ENCODE measurements around the gene LYPD6B. TPM values are rescaled to one million over a fixed set of nuclear protein-coding genes. Genes with fewer than 3 reads are reported as not detected.

LYPD6B gene
- total RNA-seq, 2 experiments from 2014 or later: not detected

GRCh38 chr2:149170911-149171310 is 132.4 kb downstream of the LYPD6B start:
- ATAC-seq (no peak), DNase-seq (no peak)
- intact Hi-C loops (cut with micrococcal nuclease): no loop called here
- no peak overlapping the region for H3K27ac Mint-ChIP-seq
- POLR2A ChIA-PET: no interaction called here
- CTCF ChIA-PET: interaction anchor here (1.1 kb wide), 1 partner anchor 14 kb away, joined by 3 read pairs; no protein-coding TSS in a partner anchor
- TF ChIP-seq, protein P1, sequence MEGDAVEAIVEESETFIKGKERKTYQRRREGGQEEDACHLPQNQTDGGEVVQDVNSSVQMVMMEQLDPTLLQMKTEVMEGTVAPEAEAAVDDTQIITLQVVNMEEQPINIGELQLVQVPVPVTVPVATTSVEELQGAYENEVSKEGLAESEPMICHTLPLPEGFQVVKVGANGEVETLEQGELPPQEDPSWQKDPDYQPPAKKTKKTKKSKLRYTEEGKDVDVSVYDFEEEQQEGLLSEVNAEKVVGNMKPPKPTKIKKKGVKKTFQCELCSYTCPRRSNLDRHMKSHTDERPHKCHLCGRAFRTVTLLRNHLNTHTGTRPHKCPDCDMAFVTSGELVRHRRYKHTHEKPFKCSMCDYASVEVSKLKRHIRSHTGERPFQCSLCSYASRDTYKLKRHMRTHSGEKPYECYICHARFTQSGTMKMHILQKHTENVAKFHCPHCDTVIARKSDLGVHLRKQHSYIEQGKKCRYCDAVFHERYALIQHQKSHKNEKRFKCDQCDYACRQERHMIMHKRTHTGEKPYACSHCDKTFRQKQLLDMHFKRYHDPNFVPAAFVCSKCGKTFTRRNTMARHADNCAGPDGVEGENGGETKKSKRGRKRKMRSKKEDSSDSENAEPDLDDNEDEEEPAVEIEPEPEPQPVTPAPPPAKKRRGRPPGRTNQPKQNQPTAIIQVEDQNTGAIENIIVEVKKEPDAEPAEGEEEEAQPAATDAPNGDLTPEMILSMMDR (IDR thresholded peaks at IDR 0.05): no peak
- no peaks in the 10 kb centered on the region for H3K36me3 Mint-ChIP-seq (ENCODE audit: low read depth)
- H3K4me3 Mint-ChIP-seq: no peak overlapping the region
- H3K27me3 Mint-ChIP-seq: peaks cover 12% of the 10 kb centered on the region
- H3K9me3 Mint-ChIP-seq: peaks cover 10% of the 10 kb centered on the region
- H3K4me1 Mint-ChIP-seq (ENCODE audit: low read depth): peaks cover 26% of the 10 kb centered on the region

DNA sequence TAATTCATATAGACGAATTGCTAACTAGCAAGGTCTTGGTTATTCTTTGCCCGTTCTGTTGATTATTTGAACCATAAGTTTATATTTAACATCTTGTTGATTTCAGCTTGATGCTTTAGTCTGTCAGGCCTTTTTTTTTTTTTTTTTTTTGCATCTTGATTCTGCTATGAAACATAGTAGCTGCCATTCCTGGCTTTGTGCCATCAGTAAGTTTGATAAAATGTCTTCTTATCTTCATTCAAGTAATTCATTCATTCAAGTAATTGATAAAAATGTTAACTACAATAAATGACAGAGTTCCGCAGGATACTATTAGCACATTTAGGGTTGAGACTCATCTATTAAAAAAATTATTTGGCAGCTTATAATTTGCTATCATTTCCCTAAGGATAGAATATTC is 134.7 kb downstream of the LYPD6B start:
- CTCF ChIA-PET: interaction anchor here (1.4 kb wide), 1 partner anchor 12 kb away, joined by 3 read pairs; no protein-coding TSS in a partner anchor
- Mint-ChIP-seq H3K4me1 (ENCODE audit: low read depth) (peaks cover 10% of the 10 kb centered on the region), H3K27me3 (peaks cover 4% of the 10 kb centered on the region), H3K9me3 (peaks cover 10% of the 10 kb centered on the region), H3K27ac (no peak overlapping the region), H3K36me3 (ENCODE audit: low read depth) (no peaks in the 10 kb centered on the region), H3K4me3 (no peak overlapping the region)
- DNase-seq (no peak), ATAC-seq (no peak)
- POLR2A ChIA-PET: no interaction called here
- intact Hi-C loops (cut with micrococcal nuclease): no loop called here
- TF ChIP-seq, protein P1 (IDR thresholded peaks at IDR 0.05): no peak

- no peaks in the 10 kb centered on the region for H3K36me3 Mint-ChIP-seq (ENCODE audit: low read depth)
- ATAC-seq (no peak), DNase-seq (no peak)
- ChIA-PET CTCF (no interaction called here), POLR2A (no interaction called here)
- no peak overlapping the region for H3K4me3 Mint-ChIP-seq
- intact Hi-C loops (cut with micrococcal nuclease): no loop called here
- H3K27me3 Mint-ChIP-seq: peaks cover 3% of the 10 kb centered on the region
- H3K4me1 Mint-ChIP-seq (ENCODE audit: low read depth): no peaks in the 10 kb centered on the region
- no peak overlapping the region for H3K27ac Mint-ChIP-seq
- TF ChIP-seq, protein P1 (IDR thresholded peaks at IDR 0.05): no peak
- H3K9me3 Mint-ChIP-seq: peaks cover 10% of the 10 kb centered on the region
Observed at GRCh38 chr2:149175956-149176355, 137.5 kb downstream of the LYPD6B start.

DNA sequence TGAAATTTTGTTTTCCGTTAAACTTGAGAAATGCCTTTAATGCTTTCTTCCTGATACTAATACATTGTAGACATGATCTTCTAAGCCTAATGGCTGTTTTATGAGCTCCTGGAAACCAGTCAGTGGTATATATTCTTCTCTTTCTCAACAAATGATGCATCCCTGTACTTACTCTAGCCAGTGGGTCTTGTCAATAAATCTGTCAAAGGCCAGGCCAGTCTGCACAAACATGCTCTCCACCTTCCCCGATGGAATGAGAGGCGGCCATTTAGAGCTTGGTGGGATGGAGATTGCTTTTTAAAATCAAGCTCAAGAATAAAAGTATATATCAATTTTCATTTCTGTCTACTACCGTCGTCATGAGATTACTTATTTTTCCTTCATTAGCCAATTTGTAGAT is 140.1 kb downstream of the LYPD6B start:
- no peaks in the 10 kb centered on the region for H3K9me3 Mint-ChIP-seq
- CTCF ChIA-PET: interaction anchor here (1.1 to 1.4 kb wide), 3 partner anchors 9 to 162 kb away, joined by 3 to 4 read pairs (median 3); no protein-coding TSS in a partner anchor
- POLR2A ChIA-PET: no interaction called here
- TF ChIP-seq, protein P1 (IDR thresholded peaks at IDR 0.05): no peak
- no peak for DNase-seq
- no peaks in the 10 kb centered on the region for H3K4me1 Mint-ChIP-seq (ENCODE audit: low read depth)
- intact Hi-C loops (cut with micrococcal nuclease): no loop called here
- no peak overlapping the region for H3K4me3 Mint-ChIP-seq
- H3K27ac Mint-ChIP-seq: no peak overlapping the region
- ATAC-seq: no peak
- H3K36me3 Mint-ChIP-seq (ENCODE audit: low read depth): no peaks in the 10 kb centered on the region
- peaks cover 3% of the 10 kb centered on the region for H3K27me3 Mint-ChIP-seq

GRCh38 chr2:149180226-149180875 is 141.9 kb downstream of the LYPD6B start:
- Mint-ChIP-seq H3K9me3 (no peaks in the 10 kb centered on the region), H3K4me3 (no peak overlapping the region), H3K27me3 (peaks cover 3% of the 10 kb centered on the region), H3K27ac (no peak overlapping the region), H3K4me1 (ENCODE audit: low read depth) (no peaks in the 10 kb centered on the region), H3K36me3 (ENCODE audit: low read depth) (no peaks in the 10 kb centered on the region)
- TF ChIP-seq, protein P1 (IDR thresholded peaks at IDR 0.05): no peak
- CTCF ChIA-PET: no interaction called here
- POLR2A ChIA-PET: interaction anchor here (0.9 kb wide), 1 partner anchor 9 kb away, joined by 3 read pairs; no protein-coding TSS in a partner anchor
- DNase-seq: no peak
- no peak for ATAC-seq
- intact Hi-C loops (cut with micrococcal nuclease): no loop called here

All from activated CD8-positive, alpha-beta T cell treated with anti-CD3 and anti-CD28 coated beads for 36 hours (primary cell).